Measurements from ENCODE around the gene C1orf210. TPM values are rescaled to one million over a fixed set of nuclear protein-coding genes. Genes with fewer than 3 reads are reported as not detected.

The C1orf210 gene
- total RNA-seq, 1 experiment from 2014 or later = 7.8 TPM

GRCh38 chr1:43256675-43257570 is 28.5 kb downstream of the C1orf210 start:
- Histone ChIP-seq H3K36me3 (ENCODE audit: control insufficient read depth, insufficient read depth, low read length) (no peaks in the 10 kb centered on the region), H3K27me3 (replicated peaks; ENCODE audit: control insufficient read depth, insufficient read depth, low read length) (no peaks in the 10 kb centered on the region), H3K4me3 (ENCODE audit: low read depth, low read length) (no peak overlapping the region), H3K4me1 (no peaks in the 10 kb centered on the region), H3K9me3 (no peaks in the 10 kb centered on the region)
- DNase-seq = no peak
- intact Hi-C loops (cut with micrococcal nuclease; ENCODE audit: unreplicated experiment) = no loop called here
- Mint-ChIP-seq H3K27me3 (ENCODE audit: insufficient read depth, unreplicated experiment) (peaks cover 4% of the 10 kb centered on the region), H3K9me3 (ENCODE audit: unreplicated experiment) (peaks cover 13% of the 10 kb centered on the region), H3K4me1 (ENCODE audit: low read depth, unreplicated experiment) (no peaks in the 10 kb centered on the region), H3K36me3 (ENCODE audit: insufficient read depth, unreplicated experiment) (no peaks in the 10 kb centered on the region), H3K27ac (ENCODE audit: unreplicated experiment) (no peak overlapping the region), H3K4me3 (ENCODE audit: unreplicated experiment) (no peak overlapping the region)
- TF ChIP-seq CTCF (IDR thresholded peaks at IDR 0.05; ENCODE audit: insufficient read depth in 1 of 2, low read depth in 1 of 2, low read length in 1 of 2, severe bottlenecking in 1 of 2, unreplicated experiment in 1 of 2) = no peak
- no TSS peak for BruUV-seq (replicated peaks)
- ChIA-PET POLR2A (no interaction called here), CTCF (no interaction called here)

GRCh38 chr1:43255438-43256210 is 29.8 kb downstream of the C1orf210 start:
- TF ChIP-seq CTCF (IDR thresholded peaks at IDR 0.05; ENCODE audit: insufficient read depth in 1 of 2, low read depth in 1 of 2, low read length in 1 of 2, severe bottlenecking in 1 of 2, unreplicated experiment in 1 of 2) = no peak
- ChIA-PET CTCF (no interaction called here), POLR2A (no interaction called here)
- no peak for DNase-seq
- H3K4me3 Mint-ChIP-seq (ENCODE audit: unreplicated experiment) = no peak overlapping the region
- H3K27me3 Mint-ChIP-seq (ENCODE audit: insufficient read depth, unreplicated experiment) = peaks cover 6% of the 10 kb centered on the region
- Histone ChIP-seq H3K4me1 (no peaks in the 10 kb centered on the region), H3K27me3 (replicated peaks; ENCODE audit: control insufficient read depth, insufficient read depth, low read length) (no peaks in the 10 kb centered on the region), H3K4me3 (ENCODE audit: low read depth, low read length) (no peak overlapping the region), H3K9me3 (peaks cover 6% of the 10 kb centered on the region; the same call in 1 of the 2 replicates), H3K36me3 (ENCODE audit: control insufficient read depth, insufficient read depth, low read length) (no peaks in the 10 kb centered on the region)
- no TSS peak for BruUV-seq (replicated peaks)
- intact Hi-C loops (cut with micrococcal nuclease; ENCODE audit: unreplicated experiment) = no loop called here
- H3K4me1 Mint-ChIP-seq (ENCODE audit: low read depth, unreplicated experiment) = no peaks in the 10 kb centered on the region
- peaks cover 26% of the 10 kb centered on the region for H3K9me3 Mint-ChIP-seq (ENCODE audit: unreplicated experiment)
- no peaks in the 10 kb centered on the region for H3K36me3 Mint-ChIP-seq (ENCODE audit: insufficient read depth, unreplicated experiment)
- H3K27ac Mint-ChIP-seq (ENCODE audit: unreplicated experiment) = no peak overlapping the region

- no peak overlapping the region for H3K4me3 ChIP-seq (ENCODE audit: low read depth, low read length)
- H3K27me3 ChIP-seq (replicated peaks; ENCODE audit: control insufficient read depth, insufficient read depth, low read length) = no peaks in the 10 kb centered on the region
- no peaks in the 10 kb centered on the region for H3K36me3 ChIP-seq (ENCODE audit: control insufficient read depth, insufficient read depth, low read length)
- no peak for DNase-seq
- H3K4me3 Mint-ChIP-seq (ENCODE audit: unreplicated experiment) = no peak overlapping the region
- H3K9me3 ChIP-seq = peaks cover 6% of the 10 kb centered on the region; the same call in 1 of the 2 replicates
- no peak overlapping the region for H3K27ac Mint-ChIP-seq (ENCODE audit: unreplicated experiment)
- intact Hi-C loops (cut with micrococcal nuclease; ENCODE audit: unreplicated experiment) = no loop called here
- CTCF ChIA-PET = no interaction called here
- peaks cover 28% of the 10 kb centered on the region for H3K9me3 Mint-ChIP-seq (ENCODE audit: unreplicated experiment)
- TF ChIP-seq CTCF (IDR thresholded peaks at IDR 0.05; ENCODE audit: insufficient read depth in 1 of 2, low read depth in 1 of 2, low read length in 1 of 2, severe bottlenecking in 1 of 2, unreplicated experiment in 1 of 2) = no peak
- H3K4me1 Mint-ChIP-seq (ENCODE audit: low read depth, unreplicated experiment) = no peaks in the 10 kb centered on the region
- POLR2A ChIA-PET = no interaction called here
- no peaks in the 10 kb centered on the region for H3K36me3 Mint-ChIP-seq (ENCODE audit: insufficient read depth, unreplicated experiment)
- H3K27me3 Mint-ChIP-seq (ENCODE audit: insufficient read depth, unreplicated experiment) = peaks cover 6% of the 10 kb centered on the region
- no peaks in the 10 kb centered on the region for H3K4me1 ChIP-seq
- no TSS peak for BruUV-seq (replicated peaks)
Observed at GRCh38 chr1:43253876-43254275, 31.5 kb downstream of the C1orf210 start.
